Measurements from ENCODE around the gene IGFALS.

DNA sequence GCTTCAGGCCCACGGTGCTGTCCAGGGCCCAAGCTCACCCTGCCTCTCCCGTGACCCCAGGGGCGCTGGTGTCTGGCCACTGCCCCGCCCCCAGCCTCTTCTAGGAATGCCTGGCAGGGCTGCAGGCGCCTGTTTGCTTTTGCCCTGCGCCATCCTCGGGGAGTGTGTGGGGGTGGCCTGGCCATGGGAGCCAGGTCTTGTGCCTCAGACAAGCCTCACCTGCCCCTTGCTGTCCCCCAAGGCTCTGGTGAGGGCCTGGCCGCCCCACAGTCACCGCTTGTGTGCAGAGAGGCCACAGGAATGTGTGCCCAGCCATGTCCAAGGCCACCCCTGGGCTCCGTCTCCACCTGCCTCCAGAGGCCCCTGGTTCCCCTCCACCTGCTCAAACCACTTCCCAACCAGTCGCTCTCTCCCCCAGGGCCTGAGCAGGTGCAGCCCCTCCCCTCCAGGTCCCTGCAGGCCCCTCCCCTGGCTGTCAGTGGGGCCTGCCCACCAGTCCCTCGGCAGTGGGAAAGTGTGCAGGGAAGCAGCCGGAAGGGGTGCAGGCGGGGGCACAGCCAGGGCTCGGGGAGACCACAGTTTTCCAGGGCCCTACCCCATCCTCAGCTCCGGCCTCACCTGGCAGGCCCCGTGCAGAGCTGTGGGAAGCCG, 841 bp upstream of the IGFALS start:
- TF ChIP-seq, protein P1, sequence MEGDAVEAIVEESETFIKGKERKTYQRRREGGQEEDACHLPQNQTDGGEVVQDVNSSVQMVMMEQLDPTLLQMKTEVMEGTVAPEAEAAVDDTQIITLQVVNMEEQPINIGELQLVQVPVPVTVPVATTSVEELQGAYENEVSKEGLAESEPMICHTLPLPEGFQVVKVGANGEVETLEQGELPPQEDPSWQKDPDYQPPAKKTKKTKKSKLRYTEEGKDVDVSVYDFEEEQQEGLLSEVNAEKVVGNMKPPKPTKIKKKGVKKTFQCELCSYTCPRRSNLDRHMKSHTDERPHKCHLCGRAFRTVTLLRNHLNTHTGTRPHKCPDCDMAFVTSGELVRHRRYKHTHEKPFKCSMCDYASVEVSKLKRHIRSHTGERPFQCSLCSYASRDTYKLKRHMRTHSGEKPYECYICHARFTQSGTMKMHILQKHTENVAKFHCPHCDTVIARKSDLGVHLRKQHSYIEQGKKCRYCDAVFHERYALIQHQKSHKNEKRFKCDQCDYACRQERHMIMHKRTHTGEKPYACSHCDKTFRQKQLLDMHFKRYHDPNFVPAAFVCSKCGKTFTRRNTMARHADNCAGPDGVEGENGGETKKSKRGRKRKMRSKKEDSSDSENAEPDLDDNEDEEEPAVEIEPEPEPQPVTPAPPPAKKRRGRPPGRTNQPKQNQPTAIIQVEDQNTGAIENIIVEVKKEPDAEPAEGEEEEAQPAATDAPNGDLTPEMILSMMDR (IDR thresholded peaks at IDR 0.05; ENCODE audit: low read length): no peak
- no peak for TF ChIP-seq EZH2 (optimal IDR thresholded peaks at IDR 0.05; ENCODE audit: low read depth, low read length)

Data from MM.1S (cell line).